ENCODE data around the gene OLIG2. TPM values are rescaled to one million over a fixed set of nuclear protein-coding genes. Genes with fewer than 3 reads are reported as not detected.

OLIG2 gene
- total and polyA plus RNA-seq, 7 donors, result not detected

DNA sequence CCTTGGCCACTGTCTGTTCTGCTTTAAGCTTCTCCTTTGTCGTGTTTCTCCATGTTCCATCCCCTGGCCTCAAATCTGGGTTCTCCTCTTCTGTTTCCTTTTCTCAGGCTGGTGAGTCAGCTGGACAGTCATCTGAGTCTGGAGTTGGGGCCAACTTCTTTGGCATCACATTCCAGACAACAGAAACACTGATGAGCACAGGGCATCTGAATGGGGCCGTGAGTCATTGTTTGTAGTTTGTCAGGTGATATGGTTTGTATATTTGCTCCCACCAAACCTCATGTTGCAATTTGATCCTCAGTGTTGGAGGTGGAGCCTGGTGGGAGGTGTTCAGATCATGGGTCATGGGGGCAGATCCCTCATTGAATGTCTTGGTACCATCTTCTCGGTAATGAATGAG lies 14.3 kb upstream of the OLIG2 start:
- WGBS, 2 donors, result 64 to 79% methylated on average over 3 of the region's 3 CpGs
- intact Hi-C loops (cut with DNase I), result no loop called here
- H3K4me1 ChIP-seq, result no peaks in the 10 kb centered on the region
- no peak for DNase-seq
- no peak overlapping the region for H3K27ac ChIP-seq
- H3K9me3 ChIP-seq, result no peaks in the 10 kb centered on the region
- H3K36me3 ChIP-seq, result no peaks in the 10 kb centered on the region
- no peak overlapping the region for H3K4me3 ChIP-seq
- no peak for TF ChIP-seq POLR2AphosphoS5 (IDR thresholded peaks at IDR 0.05)
- TF ChIP-seq EP300 (IDR thresholded peaks at IDR 0.05), result no peak
- TF ChIP-seq, protein P1, sequence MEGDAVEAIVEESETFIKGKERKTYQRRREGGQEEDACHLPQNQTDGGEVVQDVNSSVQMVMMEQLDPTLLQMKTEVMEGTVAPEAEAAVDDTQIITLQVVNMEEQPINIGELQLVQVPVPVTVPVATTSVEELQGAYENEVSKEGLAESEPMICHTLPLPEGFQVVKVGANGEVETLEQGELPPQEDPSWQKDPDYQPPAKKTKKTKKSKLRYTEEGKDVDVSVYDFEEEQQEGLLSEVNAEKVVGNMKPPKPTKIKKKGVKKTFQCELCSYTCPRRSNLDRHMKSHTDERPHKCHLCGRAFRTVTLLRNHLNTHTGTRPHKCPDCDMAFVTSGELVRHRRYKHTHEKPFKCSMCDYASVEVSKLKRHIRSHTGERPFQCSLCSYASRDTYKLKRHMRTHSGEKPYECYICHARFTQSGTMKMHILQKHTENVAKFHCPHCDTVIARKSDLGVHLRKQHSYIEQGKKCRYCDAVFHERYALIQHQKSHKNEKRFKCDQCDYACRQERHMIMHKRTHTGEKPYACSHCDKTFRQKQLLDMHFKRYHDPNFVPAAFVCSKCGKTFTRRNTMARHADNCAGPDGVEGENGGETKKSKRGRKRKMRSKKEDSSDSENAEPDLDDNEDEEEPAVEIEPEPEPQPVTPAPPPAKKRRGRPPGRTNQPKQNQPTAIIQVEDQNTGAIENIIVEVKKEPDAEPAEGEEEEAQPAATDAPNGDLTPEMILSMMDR (IDR thresholded peaks at IDR 0.05), result no peak
- TF ChIP-seq POLR2A (IDR thresholded peaks at IDR 0.05), result no peak
- H3K27me3 ChIP-seq, result peaks cover 0 to 39% (median 8%) of the 10 kb centered on the region in 3 donors

DNA sequence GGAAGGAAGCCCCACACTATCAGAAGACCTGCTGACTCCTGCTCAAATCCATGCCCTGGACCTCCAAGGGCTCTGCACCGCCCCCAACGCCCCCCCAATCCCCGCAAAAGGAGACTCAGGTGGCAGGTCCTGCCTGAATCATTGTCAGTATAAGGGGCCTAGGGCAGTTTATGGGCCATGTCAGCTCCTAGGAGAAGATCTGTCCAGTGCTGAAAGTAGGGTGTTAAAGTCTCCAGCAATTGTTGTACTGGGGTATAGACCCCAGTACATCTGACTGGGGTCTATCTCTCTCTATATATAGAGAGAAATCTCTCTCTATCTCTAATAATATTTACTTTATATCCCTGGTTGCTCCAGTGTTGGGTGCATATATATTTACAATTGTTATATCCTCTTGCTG lies 12.1 kb upstream of the OLIG2 start:
- Histone ChIP-seq H3K4me1 (no peaks in the 10 kb centered on the region), H3K9me3 (no peaks in the 10 kb centered on the region), H3K36me3 (no peaks in the 10 kb centered on the region), H3K4me3 (no peak overlapping the region), H3K27ac (no peak overlapping the region), H3K27me3 (peaks cover 0 to 53% (median 21%) of the 10 kb centered on the region in 3 donors)
- no peak for DNase-seq
- TF ChIP-seq POLR2A (IDR thresholded peaks at IDR 0.05), result no peak
- TF ChIP-seq, protein P1 (IDR thresholded peaks at IDR 0.05), result no peak
- no peak for TF ChIP-seq POLR2AphosphoS5 (IDR thresholded peaks at IDR 0.05)
- no peak for TF ChIP-seq EP300 (IDR thresholded peaks at IDR 0.05)
- 48 to 68% methylated on average over 3 of the region's 3 CpGs for WGBS, 2 donors
- intact Hi-C loops (cut with DNase I), result no loop called here

DNA sequence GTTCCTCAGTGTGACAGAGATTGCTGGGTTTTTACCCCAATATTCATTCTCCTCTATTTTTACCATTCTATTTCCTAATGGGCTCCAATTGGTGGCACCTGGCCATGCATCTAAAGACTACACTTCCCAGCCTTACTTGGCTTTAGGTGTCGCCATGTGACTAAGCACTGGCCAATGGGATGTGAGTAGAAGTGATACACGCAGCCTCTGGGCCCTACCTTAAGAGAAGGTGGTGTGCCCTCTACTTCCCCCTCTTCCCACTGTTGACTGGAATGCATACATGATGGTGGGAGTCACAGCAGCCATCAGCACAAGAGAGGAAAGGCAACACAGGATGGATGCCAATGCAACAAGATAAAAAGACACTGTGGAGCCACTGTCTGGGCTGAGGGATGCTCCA lies 11.4 kb upstream of the OLIG2 start:
- no peak overlapping the region for H3K27ac ChIP-seq
- no peaks in the 10 kb centered on the region for H3K9me3 ChIP-seq
- H3K4me3 ChIP-seq, result no peak overlapping the region
- DNase-seq, result no peak
- peaks cover 0 to 60% (median 26%) of the 10 kb centered on the region in 3 donors for H3K27me3 ChIP-seq
- intact Hi-C loops (cut with DNase I), result no loop called here
- TF ChIP-seq, protein P1 (IDR thresholded peaks at IDR 0.05), result no peak
- no peak for TF ChIP-seq POLR2A (IDR thresholded peaks at IDR 0.05)
- no peak for TF ChIP-seq POLR2AphosphoS5 (IDR thresholded peaks at IDR 0.05)
- TF ChIP-seq EP300 (IDR thresholded peaks at IDR 0.05), result no peak
- no peaks in the 10 kb centered on the region for H3K36me3 ChIP-seq
- no peaks in the 10 kb centered on the region for H3K4me1 ChIP-seq
- 76 to 79% methylated on average over 2 of the region's 2 CpGs for WGBS, 2 donors

DNA sequence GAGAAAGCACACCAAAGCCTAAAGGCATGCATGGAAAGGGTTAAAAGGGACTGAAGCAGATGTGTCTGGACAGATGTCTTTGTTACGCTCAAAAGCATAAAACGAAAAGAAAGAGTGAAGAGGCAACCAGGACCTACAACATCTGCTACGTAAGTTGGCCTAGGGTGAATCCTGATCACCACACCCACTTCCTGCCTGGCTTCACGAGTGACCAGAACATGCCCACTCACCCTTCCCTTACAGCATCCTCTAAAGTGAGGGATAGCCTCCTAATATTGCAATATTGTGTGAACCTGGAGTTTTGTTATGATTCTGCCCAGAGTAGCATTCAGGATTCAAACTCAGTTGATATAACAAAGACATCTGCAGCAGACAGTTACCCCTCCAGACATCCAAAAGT lies 10.6 kb upstream of the OLIG2 start:
- 37 to 52% methylated on average over 4 of the region's 4 CpGs for WGBS, 2 donors

More for the DNA sequence above, 10.6 kb upstream of the OLIG2 start:
- Histone ChIP-seq H3K27me3 (peaks cover 6 to 68% (median 33%) of the 10 kb centered on the region in 3 donors), H3K9me3 (no peaks in the 10 kb centered on the region), H3K4me1 (peaks cover 0 to 7% (median 6%) of the 10 kb centered on the region in 4 donors), H3K4me3 (no peak overlapping the region), H3K27ac (no peak overlapping the region), H3K36me3 (no peaks in the 10 kb centered on the region)
- TF ChIP-seq, protein P1 (IDR thresholded peaks at IDR 0.05), result no peak
- TF ChIP-seq EP300 (IDR thresholded peaks at IDR 0.05) (no peak), POLR2AphosphoS5 (IDR thresholded peaks at IDR 0.05) (no peak), POLR2A (IDR thresholded peaks at IDR 0.05) (no peak)
- intact Hi-C loops (cut with DNase I), result no loop called here
- DNase-seq, result no peak
